Spleen (tissue), 11 donors: ENCODE measurements around the gene HIGD1A. TPM values are rescaled to one million over a fixed set of nuclear protein-coding genes. Genes with fewer than 3 reads are reported as not detected.

ENCODE experiments used
- DNase-seq: peaks from one replicate; pipeline ENCODE4 v3.0.0-alpha.2; 2020
- H3K27ac ChIP-seq, 8 donors: fragments of 200-600 bp; sonication (generic) in 7 of 8; 1 replicate in 4 of 8; 2 replicates in 4 of 8; pipeline versions ENCODE4 v1.5.0 to v1.8.0; 2016 to 2021; ENCODE audit warnings: inconsistent platforms in 4 of 8, mild to moderate bottlenecking in 4 of 8, moderate library complexity in 1 of 8
- H3K27me3 ChIP-seq, 7 donors: fragments of 200-600 bp; sonication (generic) in 6 of 7; replicated peaks in 1 of 7; 1 replicate in 4 of 7; 2 replicates in 3 of 7; pipeline versions ENCODE4 v1.5.0 to v1.8.0; 2016 to 2021; ENCODE audit warnings: inconsistent platforms in 3 of 7, mild to moderate bottlenecking in 1 of 7
- H3K36me3 ChIP-seq, 6 donors: fragments of 200-600 bp; sonication (generic) in 5 of 6; 1 replicate in 4 of 6; 2 replicates in 2 of 6; pipeline versions ENCODE4 v1.5.0 to v1.8.0; 2016 to 2021; ENCODE audit warnings: inconsistent platforms in 2 of 6
- H3K4me1 ChIP-seq, 6 donors: fragments of 200-600 bp; sonication (generic) in 5 of 6; 1 replicate in 3 of 6; 2 replicates in 3 of 6; pipeline versions ENCODE4 v1.5.0 to v1.8.0; 2016 to 2021; ENCODE audit warnings: inconsistent platforms in 3 of 6
- H3K4me3 ChIP-seq, 8 donors: fragments of 200-600 bp; sonication (generic) in 7 of 8; 1 replicate in 4 of 8; 2 replicates in 4 of 8; pipeline versions ENCODE4 v1.5.0 to v1.8.0; 2016 to 2021; ENCODE audit warnings: inconsistent platforms in 4 of 8, mild to moderate bottlenecking in 4 of 8, moderate library complexity in 2 of 8
- H3K9me3 ChIP-seq, 8 donors: fragments of 200-600 bp; sonication (generic) in 7 of 8; 1 replicate in 4 of 8; 2 replicates in 4 of 8; pipeline versions ENCODE4 v1.5.0 to v1.8.0; 2016 to 2021; ENCODE audit warnings: inconsistent platforms in 4 of 8
- CTCF ChIP-seq, 11 experiments: fragments of 200-600 bp in 7 of 11; fragments of 450-650 bp in 4 of 11; sonication (generic) in 4 of 11; IDR thresholded peaks in 8 of 11; conservative IDR thresholded peaks in 3 of 11; 1 replicate in 7 of 11; 2 replicates in 4 of 11; pipeline versions ENCODE4 v1.4.0 to v1.8.0; 2016 to 2021; ENCODE audit warnings: antibody characterized with exemption in 11 of 11, inconsistent platforms in 4 of 11, mild to moderate bottlenecking in 1 of 11
- POLR2A ChIP-seq, 3 donors: fragments of 450-650 bp; IDR thresholded peaks; one replicate each; pipeline ENCODE4 v1.5.1; 2017; ENCODE audit warnings: antibody characterized with exemption in 3 of 3, mild to moderate bottlenecking in 1 of 3
- POLR2AphosphoS5 ChIP-seq, 3 donors: sonication (generic); formaldehyde crosslinking; IDR thresholded peaks; one replicate each; pipeline ENCODE4 v1.5.1; 2017; ENCODE audit warnings: antibody characterized with exemption in 3 of 3
- WGBS, 5 donors: extraction: QIAGEN DNeasy Blood & Tissue Kit in 3 of 5; methylation state at CpG; one replicate each; pipeline versions ENCODE4 v1.1.5 to v1.1.7; 2013 to 2018; 5-methylcytosine and 5-hydroxymethylcytosine counted together
- intact Hi-C: fragments of 100-400 bp; cut with DNase I; formaldehyde crosslinking; loops from one replicate; pipeline ENCODE4 v1.15.0; 2023; ENCODE audit warnings: low total_unique reads
- polyA plus RNA-seq, 3 donors: library from polyadenylated mRNA; stranded (reverse); fragments of 200-250 nt; gene quantifications; one replicate each; pipeline ENCODE4 v1.2.1, GENCODE V29; 2013
- total RNA-seq, 7 donors: library from RNA; depleted of rRNA in 3 of 7; stranded (reverse); fragments of >200 nt in 3 of 7; fragmentation: NEBNext Ultra II Directional in 4 of 7; extraction: Animal tissue kit (Norgen Biotek cat#: 25700) in 4 of 7; gene quantifications; one replicate each; pipeline versions ENCODE4 v1.1.0 to v1.2.1, GENCODE V29; 2016 to 2021
- donor health status: healthy with polysubstance abuse.
- donor health status: DM: no; HTN: no; CAD: no; lungs with moderate emphysema.
- donor health status: DM: no; HTN: no; CAD: no.
- donor health status: Bipolar disorder and iron deficiency.
- donor health status: healthy.
- donor health status: DM: no; HTN: no; CAD: no.
- donor health status: DM: yes; HTN: yes; CAD: no.

HIGD1A gene
- total and polyA plus RNA-seq, 10 donors, result 39.4 to 89.0 (median 59.6) TPM

DNA sequence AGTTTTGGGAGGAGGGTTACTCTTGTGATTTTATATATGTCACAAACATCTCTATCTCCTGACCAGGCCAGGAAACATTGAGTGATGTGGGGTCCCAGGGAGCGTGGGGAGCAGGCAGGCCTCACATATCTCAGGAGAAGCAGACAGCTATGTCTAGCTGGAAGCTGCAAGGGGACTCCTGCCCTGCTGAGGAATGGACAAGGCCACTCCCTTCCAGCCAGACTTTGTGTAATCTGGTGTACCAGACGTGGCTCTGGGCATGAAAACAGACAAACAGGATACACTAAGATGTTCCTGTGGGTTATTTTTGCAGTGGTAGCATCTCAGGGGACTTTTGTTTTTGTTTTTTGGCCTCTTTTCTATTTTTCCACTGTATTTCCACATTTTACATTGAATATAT lies 48.2 kb upstream of the HIGD1A start:
- TF ChIP-seq CTCF (IDR thresholded peaks at IDR 0.05 in 8 of 11, conservative IDR thresholded peaks at IDR 0.05 in 3 of 11), result no peak
- TF ChIP-seq POLR2AphosphoS5 (IDR thresholded peaks at IDR 0.05), result no peak
- TF ChIP-seq POLR2A (IDR thresholded peaks at IDR 0.05), result no peak
- Histone ChIP-seq H3K4me1 (peaks cover 0 to 23% (median 7%) of the 10 kb centered on the region in 6 donors), H3K27me3 (no peaks in the 10 kb centered on the region), H3K27ac (no peak overlapping the region), H3K4me3 (no peak overlapping the region), H3K9me3 (no peaks in the 10 kb centered on the region), H3K36me3 (no peaks in the 10 kb centered on the region)
- WGBS, 5 donors, result 34 to 51% (median 43%) methylated on average over 2 of the region's 2 CpGs
- intact Hi-C loops, result no loop called here
- no peak for DNase-seq

GRCh38 chr3:42851228-42851834 lies 47.0 kb upstream of the HIGD1A start:
- intact Hi-C loops, result no loop called here
- DNase-seq, result no peak

GRCh38 chr3:42850263-42850662 lies 46.0 kb upstream of the HIGD1A start:
- no peak overlapping the region for H3K27ac ChIP-seq
- H3K4me1 ChIP-seq, result peaks cover 14 to 37% (median 28%) of the 10 kb centered on the region in 6 donors
- H3K27me3 ChIP-seq, result no peaks in the 10 kb centered on the region
- intact Hi-C loops, result no loop called here
- 83 to 94% (median 93%) methylated on average over 3 of the region's 3 CpGs for WGBS, 5 donors
- DNase-seq, result no peak
- no peaks in the 10 kb centered on the region for H3K36me3 ChIP-seq
- no peak overlapping the region for H3K4me3 ChIP-seq
- TF ChIP-seq CTCF (IDR thresholded peaks at IDR 0.05 in 8 of 11, conservative IDR thresholded peaks at IDR 0.05 in 3 of 11), result no peak
- TF ChIP-seq POLR2AphosphoS5 (IDR thresholded peaks at IDR 0.05), result no peak
- no peak for TF ChIP-seq POLR2A (IDR thresholded peaks at IDR 0.05)
- no peaks in the 10 kb centered on the region for H3K9me3 ChIP-seq

More at GRCh38 chr3:42851228-42851834, 47.0 kb upstream of the HIGD1A start:
- no peak for TF ChIP-seq POLR2AphosphoS5 (IDR thresholded peaks at IDR 0.05)
- TF ChIP-seq POLR2A (IDR thresholded peaks at IDR 0.05), result no peak
- no peak for TF ChIP-seq CTCF (IDR thresholded peaks at IDR 0.05 in 8 of 11, conservative IDR thresholded peaks at IDR 0.05 in 3 of 11)
- Histone ChIP-seq H3K9me3 (no peaks in the 10 kb centered on the region), H3K27me3 (no peaks in the 10 kb centered on the region), H3K4me1 (peaks cover 11 to 31% (median 19%) of the 10 kb centered on the region in 6 donors), H3K27ac (no peak overlapping the region), H3K36me3 (no peaks in the 10 kb centered on the region), H3K4me3 (no peak overlapping the region)
- 92 to 98% (median 94%) methylated on average over 5 to 6 of the region's 6 CpGs for WGBS, 5 donors

- no peaks in the 10 kb centered on the region for H3K9me3 ChIP-seq
- no peaks in the 10 kb centered on the region for H3K36me3 ChIP-seq
- no peak overlapping the region for H3K27ac ChIP-seq
- no peak for DNase-seq
- H3K4me1 ChIP-seq, result peaks cover 14 to 50% (median 35%) of the 10 kb centered on the region in 6 donors
- intact Hi-C loops, result no loop called here
- H3K4me3 ChIP-seq, result no peak overlapping the region
- TF ChIP-seq CTCF (IDR thresholded peaks at IDR 0.05 in 8 of 11, conservative IDR thresholded peaks at IDR 0.05 in 3 of 11), result no peak
- no peak for TF ChIP-seq POLR2A (IDR thresholded peaks at IDR 0.05)
- no peak for TF ChIP-seq POLR2AphosphoS5 (IDR thresholded peaks at IDR 0.05)
- 90 to 98% (median 95%) methylated on average over 7 of the region's 7 CpGs for WGBS, 5 donors
- no peaks in the 10 kb centered on the region for H3K27me3 ChIP-seq
These were observed 44.7 kb upstream of the HIGD1A start for GRCh38 chr3:42849017-42849416.
